GM12878 (cell line): ENCODE results near the gene STK32A. TPM values are rescaled to one million over a fixed set of nuclear protein-coding genes. Genes with fewer than 3 reads are reported as not detected.
A peak's percentile ranks its signal among the peaks of the same experiment; 100 is the strongest.

ENCODE experiments used
- ATAC-seq: fragments of 200-7000 bp; cut with Tn5 transposase; 3 replicates; pipeline ENCODE4 v1.9.1; 2020; ENCODE audit warnings: mild to moderate bottlenecking, moderate library complexity
- BruUV-seq: library from RNA; stranded (reverse); fragments of 400-500 nt; replicated peaks from 2 replicates; lab custom pipeline; 2021; lab: Mats Ljungman, UMichigan
- CTCF ChIA-PET: fragments of 300-600 bp; sonication (Branson Sonifier 250); formaldehyde crosslinking; extraction: SDS; loops from one replicate; lab custom pipeline; 2021; ENCODE audit warnings: inconsistent platforms; lab: Yijun Ruan, JAX
- POLR2A ChIA-PET: fragments of 350-600 bp; formaldehyde crosslinking; extraction: SDS; loops from one replicate; lab custom pipeline; 2021; ENCODE audit warnings: inconsistent platforms; lab: Charles Lee
- RAD21 ChIA-PET: fragments of 300-600 bp; sonication (Branson Sonifier 250); formaldehyde crosslinking; loops from one replicate; lab custom pipeline; 2023; ENCODE audit warnings: antibody characterized with exemption; ENCODE audit not compliant: unreplicated experiment; lab: Charles Lee
- SMC1A ChIA-PET: fragments of 300-600 bp; sonication (Branson Sonifier 250); formaldehyde crosslinking; loops from one replicate; lab custom pipeline; 2023; ENCODE audit not compliant: unreplicated experiment, uncharacterized antibody; lab: Charles Lee
- DNase-seq: peaks from one replicate; pipeline ENCODE4 v3.0.0-alpha.2; 2011; ENCODE audit warnings: low read depth, low spot score
- FAIRE-seq: peaks from 3 replicates; lab custom pipeline; 2011; peaks lifted over from hg19 to GRCh38; lab: Jason Lieb, UNC
- H2AFZ ChIP-seq: 2 replicates; pipeline ENCODE4 v1.6.0; 2011; ENCODE audit warnings: low read depth, low read length, control low read depth; ENCODE audit not compliant: control insufficient read depth
- H3K27ac ChIP-seq: 2 replicates; pipeline ENCODE4 v1.5.1; 2011; ENCODE audit warnings: control low read depth; ENCODE audit not compliant: control insufficient read depth, insufficient read depth
- H3K27me3 ChIP-seq, 2 experiments: replicated peaks in 1 of 2; 2 replicates each; pipeline versions ENCODE4 v1.6.0 to v1.6.1; 2011; ENCODE audit warnings: low read length in 1 of 2; ENCODE audit not compliant: control insufficient read depth in 2 of 2, insufficient read depth in 2 of 2
- H3K36me3 ChIP-seq, 2 experiments: 2 replicates each; pipeline ENCODE4 v1.5.1; 2011; ENCODE audit warnings: low read length in 1 of 2; ENCODE audit not compliant: control insufficient read depth in 2 of 2, insufficient read depth in 2 of 2
- H3K4me1 ChIP-seq: 2 replicates; pipeline ENCODE4 v1.6.1; 2011; ENCODE audit warnings: mild to moderate bottlenecking, low read length, moderate library complexity, mixed read lengths; ENCODE audit not compliant: control insufficient read depth, insufficient read depth
- H3K4me2 ChIP-seq: 2 replicates; pipeline ENCODE4 v1.6.0; 2011; ENCODE audit warnings: control low read depth; ENCODE audit not compliant: control insufficient read depth, insufficient read depth
- H3K4me3 ChIP-seq: fragments of 200-600 bp; sonication (generic); 2 replicates; pipeline ENCODE4 v1.5.1; 2016
- H3K79me2 ChIP-seq: 2 replicates; pipeline ENCODE4 v1.6.0; 2011; ENCODE audit warnings: low read length; ENCODE audit not compliant: control insufficient read depth, insufficient read depth
- H3K9ac ChIP-seq: 2 replicates; pipeline ENCODE4 v1.8.0; 2011; ENCODE audit warnings: low read length, control low read depth, mixed read lengths; ENCODE audit not compliant: control insufficient read depth, insufficient read depth
- H3K9me3 ChIP-seq: replicated peaks from 3 replicates; pipeline ENCODE4 v1.5.1; 2011; ENCODE audit warnings: mild to moderate bottlenecking, low read length; ENCODE audit not compliant: control insufficient read depth, insufficient read depth
- H4K20me1 ChIP-seq: 2 replicates; pipeline ENCODE4 v1.6.0; 2011; ENCODE audit not compliant: control insufficient read depth, insufficient read depth
- ASH2L ChIP-seq: fragments of 300-600, 200-600 bp; sonication (generic); IDR thresholded peaks from 2 replicates; pipeline ENCODE4 v1.6.1; 2017; ENCODE audit warnings: low read depth, mild to moderate bottlenecking, borderline replicate concordance
- CEBPB ChIP-seq, 2 experiments: fragments of 150-350 bp in 1 of 2; IDR thresholded peaks; 2 replicates each; pipeline ENCODE4 v1.6.1; 2012 to 2014; ENCODE audit warnings: low read depth in 2 of 2, low read length in 2 of 2, borderline replicate concordance in 1 of 2, inconsistent platforms in 1 of 2
- FOXM1 ChIP-seq: IDR thresholded peaks from 2 replicates; pipeline ENCODE4 v1.6.1; 2012; ENCODE audit warnings: low read depth, mild to moderate bottlenecking, inconsistent platforms, low read length, moderate library complexity
- HDAC2 ChIP-seq: fragments of 200-600 bp; sonication (generic); IDR thresholded peaks from 2 replicates; pipeline ENCODE4 v1.6.1; 2017
- IRF4 ChIP-seq: IDR thresholded peaks from 2 replicates; pipeline ENCODE4 v1.6.1; 2011; ENCODE audit warnings: low read depth, low read length
- LARP7 ChIP-seq: fragments of 450-650 bp; IDR thresholded peaks from 2 replicates; pipeline ENCODE4 v1.6.1; 2017; ENCODE audit warnings: mild to moderate bottlenecking
- MTA3 ChIP-seq: IDR thresholded peaks from 2 replicates; pipeline ENCODE4 v1.6.1; 2012; ENCODE audit warnings: low read length, inconsistent platforms, borderline replicate concordance
- RAD51 ChIP-seq: fragments of 450-650 bp; IDR thresholded peaks from 2 replicates; pipeline ENCODE4 v1.6.1; 2016; ENCODE audit warnings: moderate library complexity, mild to moderate bottlenecking, inconsistent platforms
- SMAD1 ChIP-seq: fragments of 450-650 bp; IDR thresholded peaks from 2 replicates; pipeline ENCODE4 v1.6.1; 2018; ENCODE audit warnings: mild to moderate bottlenecking, low read depth; ENCODE audit not compliant: partially characterized antibody
- SRF ChIP-seq, 2 experiments: IDR thresholded peaks; 2 replicates each; pipeline ENCODE4 v1.6.1; 2011; ENCODE audit warnings: low read depth in 2 of 2, low read length in 2 of 2, mild to moderate bottlenecking in 1 of 2, moderate library complexity in 1 of 2
- ZNF274 ChIP-seq: IDR thresholded peaks from one replicate; pipeline ENCODE4 v1.8.0; 2011; ENCODE audit not compliant: insufficient read length, insufficient read depth
- WGBS: methylation state at CpG from one replicate; pipeline ENCODE4 v1.1.6; 2016; ENCODE audit warnings: low lambda C conversion rate; ENCODE audit not compliant: insufficient replicate concordance, insufficient coverage; ENCODE audit errors: missing lambda C conversion rate; 5-methylcytosine and 5-hydroxymethylcytosine counted together
- in situ Hi-C: fragments of 300-500 bp; cut with MboI; formaldehyde crosslinking; loops from 9 replicates; pipeline ENCODE4 v1.14.3; 2018; ENCODE audit warnings: mixed read lengths
- intact Hi-C: fragments of 100-400 bp; cut with micrococcal nuclease; formaldehyde crosslinking; loops from one replicate; pipeline ENCODE4 v1.14.2; 2022; ENCODE audit not compliant: unreplicated experiment
- polyA plus RNA-seq, 11 experiments: library from polyadenylated mRNA; depleted of rRNA in 4 of 11; unstranded in 6 of 11; stranded (reverse) in 5 of 11; fragments of >200 nt; fragmentation: Nextera tagmentation in 4 of 11; fragmentation: Illumina TruSeq in 1 of 11; extraction: Ambion mirVana in 4 of 11; extraction: Trizol in 1 of 11; gene quantifications; 1 replicate in 1 of 11; 2 replicates in 10 of 11; pipeline versions ENCODE4 v1.2.1 to v1.2.3, GENCODE V29; 2011 to 2016; ENCODE audit warnings: inconsistent platforms in 2 of 11, missing spikeins in 2 of 11, low read depth in 1 of 11
- total RNA-seq, 4 experiments: library from RNA; depleted of rRNA in 3 of 4; stranded (reverse); fragments of >200 nt in 3 of 4; fragmentation: Illumina TruSeq in 1 of 4; extraction: Trizol in 1 of 4; gene quantifications; 2 replicates each; pipeline versions ENCODE4 v1.2.1 to v1.2.3, GENCODE V29; 2013 to 2021
- TF ChIP-seq, protein P1 (sequence below): IDR thresholded peaks from 2 replicates; pipeline ENCODE4 v1.6.1; 2012; ENCODE audit warnings: mild to moderate bottlenecking, low read depth, low read length
- TF ChIP-seq, protein P2 (sequence below): fragments of 450-650 bp; IDR thresholded peaks from 2 replicates; pipeline ENCODE4 v1.6.1; 2014; ENCODE audit warnings: mild to moderate bottlenecking
- TF ChIP-seq, protein P3 (sequence below): fragments of 450-650 bp; IDR thresholded peaks from 2 replicates; pipeline ENCODE4 v1.6.1; 2018; ENCODE audit warnings: mild to moderate bottlenecking, low read depth, moderate library complexity; ENCODE audit not compliant: partially characterized antibody

The STK32A gene
- total and polyA plus RNA-seq, 10 of the 15 experiments (the other 5 are each of a cell fraction or from before 2014, with no cell fraction given) = under 0.01 to 0.10 TPM; not detected in 8

DNA sequence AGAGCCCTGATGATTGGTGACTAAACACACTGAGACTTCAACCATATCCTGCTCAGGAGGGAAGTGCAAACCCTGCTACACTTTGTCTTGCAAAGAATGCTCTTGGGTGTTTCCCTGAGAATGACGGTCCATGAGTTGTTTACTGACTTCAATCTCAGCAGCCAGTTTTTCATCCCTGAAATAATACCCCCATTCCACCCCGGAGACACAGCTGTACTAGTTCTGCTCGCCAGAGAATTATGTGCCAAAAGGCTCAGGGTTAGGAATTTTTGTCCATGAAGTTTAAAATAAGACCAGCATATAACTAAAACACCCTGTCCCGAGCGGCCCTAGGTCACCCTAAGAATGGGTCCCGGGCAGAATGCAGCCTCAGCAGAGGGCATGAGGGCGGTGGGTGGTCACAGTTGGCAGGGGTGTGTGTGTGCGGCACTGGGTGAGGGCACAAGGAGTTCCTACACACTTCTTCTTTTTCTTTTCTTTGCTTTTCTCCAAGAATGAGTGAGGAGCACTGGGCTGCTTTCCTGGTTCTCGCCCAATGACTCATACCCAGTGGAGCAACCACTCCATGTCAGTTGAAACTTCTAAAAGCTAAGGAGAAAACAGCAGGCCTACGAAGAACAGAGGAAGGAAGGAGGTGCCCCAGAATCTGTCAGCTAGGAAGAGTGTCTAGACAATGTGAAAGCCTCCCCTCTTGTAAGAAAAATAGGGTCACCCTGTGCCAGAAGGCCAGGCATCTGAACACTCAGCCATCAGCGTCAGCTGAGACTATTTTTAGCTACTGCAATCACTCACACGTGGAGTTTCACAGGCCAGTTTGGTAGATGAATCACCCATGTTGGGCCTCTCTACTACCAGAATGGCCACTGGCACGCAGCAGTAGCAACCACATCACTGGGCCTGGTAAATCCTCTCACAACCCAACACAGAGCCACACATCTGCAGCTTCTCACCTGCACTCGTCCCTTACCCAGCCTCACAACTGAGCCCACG is 169.1 kb downstream of the STK32A start:
- Histone ChIP-seq H2AFZ (peak overlapping the region; percentile 21), H3K27ac (no peak overlapping the region), H3K4me3 (no peak overlapping the region), H3K9me3 (no peaks in the 10 kb centered on the region), H4K20me1 (no peaks in the 10 kb centered on the region), H3K4me1 (peaks cover 10% of the 10 kb centered on the region; the same call in 1 of the 2 replicates), H3K79me2 (no peaks in the 10 kb centered on the region), H3K36me3 (no peaks in the 10 kb centered on the region), H3K27me3 (no peaks in the 10 kb centered on the region), H3K4me2 (no peak overlapping the region; the same call in 1 of the 2 replicates), H3K9ac (no peak overlapping the region)
- ATAC-seq (peak; percentile 89), FAIRE-seq (peak; percentile 52), DNase-seq (peak; percentile 63)
- WGBS = 30% methylated on average over 15 of the region's 15 CpGs
- intact Hi-C loops (loop anchor here (2.0 kb wide), 1 partner anchor 51 kb away; no protein-coding TSS in a partner anchor), in situ Hi-C loops (no loop called here)
- CTCF ChIA-PET = interaction anchor here (0.8 to 1.4 kb wide), 6 partner anchors 9 to 174 kb away, joined by 3 to 7 read pairs (median 3); no protein-coding TSS in a partner anchor
- no TSS peak for BruUV-seq
- RAD21 ChIA-PET = no interaction called here
- SMC1A ChIA-PET = interaction anchor here (0.7 to 1.4 kb wide), 2 partner anchors 20 to 78 kb away, joined by 3 to 5 read pairs; no protein-coding TSS in a partner anchor
- POLR2A ChIA-PET = no interaction called here
- TF ChIP-seq ASH2L (no peak), SRF (IDR thresholded peaks at IDR 0.05; ENCODE audit: low read depth in 2 of 2, low read length in 2 of 2) (no peak), HDAC2 (no peak), LARP7 (no peak), ZNF274 (no peak), SMAD1 (no peak), CEBPB (IDR thresholded peaks at IDR 0.05; ENCODE audit: borderline replicate concordance in 1 of 2, low read depth in 2 of 2, low read length in 2 of 2) (no peak), FOXM1 (peak; percentile 50; the same call in 1 of the 2 replicates), IRF4 (0 out of 2 replicates have a peak, but pooled peaks have one; percentile 55), RAD51 (peak; percentile 41; the same call in 1 of the 2 replicates), MTA3 (no peak)
- TF ChIP-seq, protein P1, sequence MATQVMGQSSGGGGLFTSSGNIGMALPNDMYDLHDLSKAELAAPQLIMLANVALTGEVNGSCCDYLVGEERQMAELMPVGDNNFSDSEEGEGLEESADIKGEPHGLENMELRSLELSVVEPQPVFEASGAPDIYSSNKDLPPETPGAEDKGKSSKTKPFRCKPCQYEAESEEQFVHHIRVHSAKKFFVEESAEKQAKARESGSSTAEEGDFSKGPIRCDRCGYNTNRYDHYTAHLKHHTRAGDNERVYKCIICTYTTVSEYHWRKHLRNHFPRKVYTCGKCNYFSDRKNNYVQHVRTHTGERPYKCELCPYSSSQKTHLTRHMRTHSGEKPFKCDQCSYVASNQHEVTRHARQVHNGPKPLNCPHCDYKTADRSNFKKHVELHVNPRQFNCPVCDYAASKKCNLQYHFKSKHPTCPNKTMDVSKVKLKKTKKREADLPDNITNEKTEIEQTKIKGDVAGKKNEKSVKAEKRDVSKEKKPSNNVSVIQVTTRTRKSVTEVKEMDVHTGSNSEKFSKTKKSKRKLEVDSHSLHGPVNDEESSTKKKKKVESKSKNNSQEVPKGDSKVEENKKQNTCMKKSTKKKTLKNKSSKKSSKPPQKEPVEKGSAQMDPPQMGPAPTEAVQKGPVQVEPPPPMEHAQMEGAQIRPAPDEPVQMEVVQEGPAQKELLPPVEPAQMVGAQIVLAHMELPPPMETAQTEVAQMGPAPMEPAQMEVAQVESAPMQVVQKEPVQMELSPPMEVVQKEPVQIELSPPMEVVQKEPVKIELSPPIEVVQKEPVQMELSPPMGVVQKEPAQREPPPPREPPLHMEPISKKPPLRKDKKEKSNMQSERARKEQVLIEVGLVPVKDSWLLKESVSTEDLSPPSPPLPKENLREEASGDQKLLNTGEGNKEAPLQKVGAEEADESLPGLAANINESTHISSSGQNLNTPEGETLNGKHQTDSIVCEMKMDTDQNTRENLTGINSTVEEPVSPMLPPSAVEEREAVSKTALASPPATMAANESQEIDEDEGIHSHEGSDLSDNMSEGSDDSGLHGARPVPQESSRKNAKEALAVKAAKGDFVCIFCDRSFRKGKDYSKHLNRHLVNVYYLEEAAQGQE = no peak
- TF ChIP-seq, protein P2, sequence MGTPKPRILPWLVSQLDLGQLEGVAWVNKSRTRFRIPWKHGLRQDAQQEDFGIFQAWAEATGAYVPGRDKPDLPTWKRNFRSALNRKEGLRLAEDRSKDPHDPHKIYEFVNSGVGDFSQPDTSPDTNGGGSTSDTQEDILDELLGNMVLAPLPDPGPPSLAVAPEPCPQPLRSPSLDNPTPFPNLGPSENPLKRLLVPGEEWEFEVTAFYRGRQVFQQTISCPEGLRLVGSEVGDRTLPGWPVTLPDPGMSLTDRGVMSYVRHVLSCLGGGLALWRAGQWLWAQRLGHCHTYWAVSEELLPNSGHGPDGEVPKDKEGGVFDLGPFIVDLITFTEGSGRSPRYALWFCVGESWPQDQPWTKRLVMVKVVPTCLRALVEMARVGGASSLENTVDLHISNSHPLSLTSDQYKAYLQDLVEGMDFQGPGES = no peak
- TF ChIP-seq, protein P3, sequence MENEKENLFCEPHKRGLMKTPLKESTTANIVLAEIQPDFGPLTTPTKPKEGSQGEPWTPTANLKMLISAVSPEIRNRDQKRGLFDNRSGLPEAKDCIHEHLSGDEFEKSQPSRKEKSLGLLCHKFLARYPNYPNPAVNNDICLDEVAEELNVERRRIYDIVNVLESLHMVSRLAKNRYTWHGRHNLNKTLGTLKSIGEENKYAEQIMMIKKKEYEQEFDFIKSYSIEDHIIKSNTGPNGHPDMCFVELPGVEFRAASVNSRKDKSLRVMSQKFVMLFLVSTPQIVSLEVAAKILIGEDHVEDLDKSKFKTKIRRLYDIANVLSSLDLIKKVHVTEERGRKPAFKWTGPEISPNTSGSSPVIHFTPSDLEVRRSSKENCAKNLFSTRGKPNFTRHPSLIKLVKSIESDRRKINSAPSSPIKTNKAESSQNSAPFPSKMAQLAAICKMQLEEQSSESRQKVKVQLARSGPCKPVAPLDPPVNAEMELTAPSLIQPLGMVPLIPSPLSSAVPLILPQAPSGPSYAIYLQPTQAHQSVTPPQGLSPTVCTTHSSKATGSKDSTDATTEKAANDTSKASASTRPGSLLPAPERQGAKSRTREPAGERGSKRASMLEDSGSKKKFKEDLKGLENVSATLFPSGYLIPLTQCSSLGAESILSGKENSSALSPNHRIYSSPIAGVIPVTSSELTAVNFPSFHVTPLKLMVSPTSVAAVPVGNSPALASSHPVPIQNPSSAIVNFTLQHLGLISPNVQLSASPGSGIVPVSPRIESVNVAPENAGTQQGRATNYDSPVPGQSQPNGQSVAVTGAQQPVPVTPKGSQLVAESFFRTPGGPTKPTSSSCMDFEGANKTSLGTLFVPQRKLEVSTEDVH = no peak
